Neural progenitor cell (in vitro differentiated cells): ENCODE data around the gene CDK12. TPM values are rescaled to one million over a fixed set of nuclear protein-coding genes. Genes with fewer than 3 reads are reported as not detected.
A peak's percentile ranks its signal among the peaks of the same experiment; 100 is the strongest.
"Not testable (repeated sequence)": the region's sequence is repeated elsewhere in the genome, so short reads cannot be mapped to it uniquely, and the experiment has no call there.

Experiments
- DNase-seq: peaks from one replicate; pipeline ENCODE4 v3.0.0-alpha.2; 2016; ENCODE audit warnings: low spot score
- H2AFZ ChIP-seq: fragments of 200-600 bp; sonication (generic); replicated peaks from 2 replicates; pipeline ENCODE4 v1.6.1; 2016; ENCODE audit warnings: antibody characterized with exemption
- H3F3A ChIP-seq: fragments of 200-600 bp; sonication (generic); 2 replicates; pipeline ENCODE4 v1.6.1; 2016; ENCODE audit warnings: antibody characterized with exemption, low read depth
- H3K27ac ChIP-seq: fragments of 200-600 bp; sonication (generic); 2 replicates; pipeline ENCODE4 v1.5.1; 2016; ENCODE audit warnings: mild to moderate bottlenecking
- H3K27me3 ChIP-seq: fragments of 200-600 bp; sonication (generic); 2 replicates; pipeline ENCODE4 v1.6.1; 2016; ENCODE audit warnings: mild to moderate bottlenecking, moderate library complexity
- H3K36me3 ChIP-seq: fragments of 200-600 bp; sonication (generic); 2 replicates; pipeline ENCODE4 v1.5.1; 2016
- H3K4me1 ChIP-seq: fragments of 200-600 bp; sonication (generic); 2 replicates; pipeline ENCODE4 v1.6.1; 2016; ENCODE audit warnings: mixed run types
- H3K4me2 ChIP-seq: fragments of 200-600 bp; sonication (generic); 2 replicates; pipeline ENCODE4 v1.6.1; 2016
- H3K4me3 ChIP-seq: fragments of 200-600 bp; sonication (generic); 2 replicates; pipeline ENCODE4 v1.5.1; 2016
- H3K79me2 ChIP-seq: fragments of 200-600 bp; sonication (generic); 2 replicates; pipeline ENCODE4 v1.6.1; 2016; ENCODE audit warnings: low read depth
- H3K9ac ChIP-seq: fragments of 200-600 bp; sonication (generic); 2 replicates; pipeline ENCODE4 v1.6.1; 2016
- H3K9me3 ChIP-seq: fragments of 200-600 bp; sonication (generic); 2 replicates; pipeline ENCODE4 v1.5.1; 2016; ENCODE audit warnings: low read depth
- H4K20me1 ChIP-seq: fragments of 200-600 bp; sonication (generic); 2 replicates; pipeline ENCODE4 v1.6.1; 2016; ENCODE audit warnings: low read depth
- H3K27ac Mint-ChIP-seq: 3 replicates; pipeline ENCODE4 v1.8.0; 2021; ENCODE audit warnings: mixed read lengths
- H3K27me3 Mint-ChIP-seq: 2 replicates; pipeline ENCODE4 v1.8.0; 2022; ENCODE audit warnings: low read depth, mild to moderate bottlenecking, inconsistent platforms, moderate library complexity, mixed read lengths; ENCODE audit not compliant: insufficient read depth
- H3K36me3 Mint-ChIP-seq: 3 replicates; pipeline ENCODE4 v1.8.0; 2021; ENCODE audit warnings: mixed read lengths
- H3K4me1 Mint-ChIP-seq: 3 replicates; pipeline ENCODE4 v1.8.0; 2021; ENCODE audit warnings: mixed read lengths
- H3K4me3 Mint-ChIP-seq: 3 replicates; pipeline ENCODE4 v1.8.0; 2021; ENCODE audit warnings: mild to moderate bottlenecking, moderate library complexity, mixed read lengths
- H3K9me3 Mint-ChIP-seq: 3 replicates; pipeline ENCODE4 v1.8.0; 2020; ENCODE audit warnings: mixed read lengths
- EZH2 ChIP-seq: fragments of 200-600 bp; sonication (generic); IDR thresholded peaks from 2 replicates; pipeline ENCODE4 v1.6.1; 2017; ENCODE audit warnings: antibody characterized with exemption, mild to moderate bottlenecking, moderate library complexity
- EZH2phosphoT487 ChIP-seq: fragments of 200-600 bp; sonication (generic); IDR thresholded peaks from 2 replicates; pipeline ENCODE4 v1.6.1; 2017; ENCODE audit warnings: antibody characterized with exemption
- total RNA-seq: library from RNA; depleted of rRNA; stranded (reverse); fragments of >200 nt; gene quantifications from 2 replicates; pipeline ENCODE4 v1.2.3, GENCODE V29; 2015; ENCODE audit warnings: low replicate concordance
- TF ChIP-seq, protein P1 (sequence below): fragments of 200-600 bp; sonication (generic); IDR thresholded peaks from 2 replicates; pipeline ENCODE4 v1.5.1; 2017; ENCODE audit warnings: antibody characterized with exemption, mild to moderate bottlenecking

The CDK12 gene
- total RNA-seq, 1 donor from 2014 or later: 44.1 TPM

GRCh38 chr17:39543176-39543575 lies 81.9 kb downstream of the CDK12 start:
- no peaks in the 10 kb centered on the region for H3K79me2 ChIP-seq
- H3K36me3 Mint-ChIP-seq: peaks cover 2% of the 10 kb centered on the region

GRCh38 chr17:39543664-39544063 lies 82.4 kb downstream of the CDK12 start:
- H3F3A ChIP-seq: peaks cover 6% of the 10 kb centered on the region
- no peak overlapping the region for H3K9ac ChIP-seq
- Mint-ChIP-seq H3K27me3 (peaks cover 3% of the 10 kb centered on the region), H3K27ac (no peak overlapping the region), H3K4me1 (no peaks in the 10 kb centered on the region), H3K4me3 (no peak overlapping the region), H3K36me3 (peaks cover 2% of the 10 kb centered on the region), H3K9me3 (no peaks in the 10 kb centered on the region)
- H3K27ac ChIP-seq: no peak overlapping the region
- no peaks in the 10 kb centered on the region for H3K36me3 ChIP-seq
- H2AFZ ChIP-seq: no peak overlapping the region
- no peak overlapping the region for H3K4me3 ChIP-seq
- H3K4me2 ChIP-seq: no peak overlapping the region
- no peaks in the 10 kb centered on the region for H4K20me1 ChIP-seq
- no peaks in the 10 kb centered on the region for H3K27me3 ChIP-seq
- no peaks in the 10 kb centered on the region for H3K9me3 ChIP-seq
- no peaks in the 10 kb centered on the region for H3K4me1 ChIP-seq
- DNase-seq: no peak
- TF ChIP-seq, protein P1, sequence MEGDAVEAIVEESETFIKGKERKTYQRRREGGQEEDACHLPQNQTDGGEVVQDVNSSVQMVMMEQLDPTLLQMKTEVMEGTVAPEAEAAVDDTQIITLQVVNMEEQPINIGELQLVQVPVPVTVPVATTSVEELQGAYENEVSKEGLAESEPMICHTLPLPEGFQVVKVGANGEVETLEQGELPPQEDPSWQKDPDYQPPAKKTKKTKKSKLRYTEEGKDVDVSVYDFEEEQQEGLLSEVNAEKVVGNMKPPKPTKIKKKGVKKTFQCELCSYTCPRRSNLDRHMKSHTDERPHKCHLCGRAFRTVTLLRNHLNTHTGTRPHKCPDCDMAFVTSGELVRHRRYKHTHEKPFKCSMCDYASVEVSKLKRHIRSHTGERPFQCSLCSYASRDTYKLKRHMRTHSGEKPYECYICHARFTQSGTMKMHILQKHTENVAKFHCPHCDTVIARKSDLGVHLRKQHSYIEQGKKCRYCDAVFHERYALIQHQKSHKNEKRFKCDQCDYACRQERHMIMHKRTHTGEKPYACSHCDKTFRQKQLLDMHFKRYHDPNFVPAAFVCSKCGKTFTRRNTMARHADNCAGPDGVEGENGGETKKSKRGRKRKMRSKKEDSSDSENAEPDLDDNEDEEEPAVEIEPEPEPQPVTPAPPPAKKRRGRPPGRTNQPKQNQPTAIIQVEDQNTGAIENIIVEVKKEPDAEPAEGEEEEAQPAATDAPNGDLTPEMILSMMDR: no peak
- no peak for TF ChIP-seq EZH2phosphoT487
- TF ChIP-seq EZH2: no peak
- no peaks in the 10 kb centered on the region for H3K79me2 ChIP-seq

More at GRCh38 chr17:39543176-39543575, 81.9 kb downstream of the CDK12 start:
- Histone ChIP-seq H3K27me3 (no peaks in the 10 kb centered on the region), H3K4me3 (no peak overlapping the region), H4K20me1 (no peaks in the 10 kb centered on the region), H2AFZ (no peak overlapping the region), H3K36me3 (no peaks in the 10 kb centered on the region), H3K4me1 (no peaks in the 10 kb centered on the region), H3K9ac (no peak overlapping the region), H3K4me2 (no peak overlapping the region), H3K27ac (no peak overlapping the region), H3K9me3 (no peaks in the 10 kb centered on the region), H3F3A (peaks cover 6% of the 10 kb centered on the region)
- Mint-ChIP-seq H3K4me3 (no peak overlapping the region), H3K27ac (no peak overlapping the region), H3K27me3 (peaks cover 3% of the 10 kb centered on the region), H3K9me3 (no peaks in the 10 kb centered on the region), H3K4me1 (no peaks in the 10 kb centered on the region)
- TF ChIP-seq EZH2: no peak
- no peak for TF ChIP-seq EZH2phosphoT487
- TF ChIP-seq, protein P1: no peak
- no peak for DNase-seq

DNA sequence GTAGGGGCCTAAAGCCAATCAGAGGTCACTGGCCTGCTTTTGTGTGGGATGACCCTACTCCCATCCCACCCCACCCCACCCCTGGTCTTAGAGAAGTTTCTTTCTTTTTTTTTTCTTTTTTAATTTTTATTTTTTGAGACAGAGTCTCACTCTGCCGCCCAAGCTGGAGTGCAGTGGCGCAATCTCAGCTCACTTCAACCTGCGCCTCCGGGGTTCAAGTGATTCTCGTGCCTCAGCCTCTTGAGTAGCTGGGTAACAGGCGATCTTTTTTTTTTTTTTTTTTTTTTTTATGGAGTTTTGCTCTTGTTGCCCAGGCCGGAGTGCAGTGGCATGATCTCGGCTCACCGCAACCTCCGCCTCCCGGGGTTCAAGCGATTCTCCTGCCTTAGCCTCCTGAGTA lies 83.1 kb downstream of the CDK12 start:
- not testable (repeated sequence) for H3K9me3 ChIP-seq, H3K27ac Mint-ChIP-seq, H4K20me1 ChIP-seq, H3K9ac ChIP-seq, H3K4me2 ChIP-seq, H3K27ac ChIP-seq, H3K27me3 Mint-ChIP-seq, H3F3A ChIP-seq, H3K36me3 ChIP-seq, H2AFZ ChIP-seq, H3K9me3 Mint-ChIP-seq, H3K79me2 ChIP-seq, H3K4me1 ChIP-seq, H3K36me3 Mint-ChIP-seq, DNase-seq, H3K4me3 ChIP-seq, H3K27me3 ChIP-seq, H3K4me3 Mint-ChIP-seq, H3K4me1 Mint-ChIP-seq

DNA sequence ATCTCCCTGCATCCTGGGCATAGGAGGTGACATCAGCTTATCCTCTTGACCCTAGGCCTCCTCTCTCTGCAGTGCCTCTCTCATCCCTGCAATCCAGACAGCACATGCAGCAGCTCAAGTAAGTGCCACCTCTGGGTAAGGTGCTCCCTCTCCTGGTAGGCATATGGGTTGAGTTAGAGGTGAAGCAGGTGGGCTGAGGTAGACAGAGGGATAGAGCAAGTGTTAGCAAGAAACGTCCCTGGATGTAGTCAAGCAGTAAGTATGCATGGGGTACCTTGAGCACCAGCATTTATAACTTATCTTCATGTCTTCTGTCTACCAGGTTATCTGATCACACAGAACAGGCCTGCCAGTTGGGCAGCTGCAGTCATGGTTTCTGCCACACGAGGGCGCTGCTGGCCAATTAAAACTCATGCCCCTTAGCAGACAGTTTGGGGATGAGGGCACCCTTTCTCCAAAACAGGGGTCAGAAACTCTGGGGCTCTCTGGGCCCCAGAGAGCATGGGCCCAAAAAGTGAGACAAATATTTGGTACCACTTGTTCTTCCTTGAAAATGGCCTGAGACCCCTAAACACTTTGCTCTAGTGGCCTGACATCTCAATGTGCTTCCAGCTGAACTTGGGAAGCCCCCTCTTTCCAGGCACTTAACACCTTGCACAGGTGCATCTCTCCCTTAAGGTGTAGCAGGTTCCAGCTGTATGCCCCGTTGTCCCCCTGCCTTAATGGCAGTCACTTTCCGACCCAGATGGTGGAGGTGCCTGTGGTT lies 86.6 kb downstream of the CDK12 start:
- Mint-ChIP-seq H3K4me3 (no peak overlapping the region), H3K27me3 (no peaks in the 10 kb centered on the region), H3K36me3 (peaks cover 7% of the 10 kb centered on the region), H3K4me1 (no peaks in the 10 kb centered on the region), H3K9me3 (no peaks in the 10 kb centered on the region), H3K27ac (no peak overlapping the region)
- Histone ChIP-seq H3F3A (peaks cover 6% of the 10 kb centered on the region), H3K79me2 (no peaks in the 10 kb centered on the region), H3K4me2 (no peak overlapping the region), H3K27me3 (no peaks in the 10 kb centered on the region), H3K9ac (no peak overlapping the region), H2AFZ (no peak overlapping the region), H3K4me3 (no peak overlapping the region), H3K4me1 (no peaks in the 10 kb centered on the region), H3K36me3 (no peaks in the 10 kb centered on the region), H3K9me3 (no peaks in the 10 kb centered on the region), H4K20me1 (no peaks in the 10 kb centered on the region), H3K27ac (no peak overlapping the region)
- TF ChIP-seq, protein P1: peak; percentile 97
- no peak for TF ChIP-seq EZH2
- TF ChIP-seq EZH2phosphoT487: no peak
- DNase-seq: peak; percentile 59
